ENCODE results near the gene TMEM86A. TPM values are rescaled to one million over a fixed set of nuclear protein-coding genes. Genes with fewer than 3 reads are reported as not detected.
A peak's percentile ranks its signal among the peaks of the same experiment; 100 is the strongest.

TMEM86A gene
- total RNA-seq, 1 donor from 2014 or later, result 5.4 TPM

DNA sequence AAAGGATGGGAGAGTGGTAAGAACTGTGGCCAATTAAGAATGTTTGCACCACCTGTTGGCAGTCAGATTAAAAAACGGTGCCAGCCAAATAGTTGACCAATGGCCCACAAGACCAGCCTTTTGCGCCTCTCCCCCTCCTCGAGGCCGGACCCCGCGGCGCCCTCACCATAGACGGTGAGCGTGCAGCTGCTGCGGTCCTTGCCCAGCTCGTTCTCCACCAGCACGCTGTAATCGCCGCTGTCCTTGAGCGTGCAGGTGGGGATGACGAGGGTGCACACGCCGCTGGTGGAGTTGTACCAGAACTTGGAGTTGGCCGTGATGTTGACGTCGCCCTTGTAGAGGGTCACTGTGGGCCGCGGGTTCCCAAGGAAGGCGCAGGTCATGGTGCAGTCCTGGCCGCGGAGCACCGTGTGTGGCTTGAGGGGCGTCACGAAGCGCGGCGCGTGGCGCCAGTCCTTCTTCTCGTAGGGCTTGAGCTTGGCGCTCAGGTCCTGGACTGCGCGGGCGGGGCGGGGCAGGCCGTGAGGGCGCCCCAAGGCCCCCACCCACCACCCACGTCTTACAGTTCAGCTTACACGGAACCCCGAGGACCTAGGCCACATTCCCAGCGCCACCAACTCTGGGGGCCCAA is 7.2 kb downstream of the TMEM86A start:
- intact Hi-C loops (cut with micrococcal nuclease), result no loop called here
- no peaks in the 10 kb centered on the region for H3K27me3 ChIP-seq (ENCODE audit: low read depth)
- peak overlapping the region; percentile 73 for H3K27ac ChIP-seq (replicated peaks)

GRCh38 chr11:18706330-18707243 is 8.0 kb downstream of the TMEM86A start:
- H3K27ac ChIP-seq (replicated peaks), result peak overlapping the region; percentile 73
- peak; percentile 57 for DNase-seq
- H3K9me3 ChIP-seq (replicated peaks), result no peaks in the 10 kb centered on the region
- no peaks in the 10 kb centered on the region for H3K27me3 ChIP-seq (ENCODE audit: low read depth)
- H3K4me1 ChIP-seq, result peaks cover 48% of the 10 kb centered on the region
- peak overlapping the region; percentile 74 for H3K4me3 ChIP-seq
- TF ChIP-seq, protein P1, sequence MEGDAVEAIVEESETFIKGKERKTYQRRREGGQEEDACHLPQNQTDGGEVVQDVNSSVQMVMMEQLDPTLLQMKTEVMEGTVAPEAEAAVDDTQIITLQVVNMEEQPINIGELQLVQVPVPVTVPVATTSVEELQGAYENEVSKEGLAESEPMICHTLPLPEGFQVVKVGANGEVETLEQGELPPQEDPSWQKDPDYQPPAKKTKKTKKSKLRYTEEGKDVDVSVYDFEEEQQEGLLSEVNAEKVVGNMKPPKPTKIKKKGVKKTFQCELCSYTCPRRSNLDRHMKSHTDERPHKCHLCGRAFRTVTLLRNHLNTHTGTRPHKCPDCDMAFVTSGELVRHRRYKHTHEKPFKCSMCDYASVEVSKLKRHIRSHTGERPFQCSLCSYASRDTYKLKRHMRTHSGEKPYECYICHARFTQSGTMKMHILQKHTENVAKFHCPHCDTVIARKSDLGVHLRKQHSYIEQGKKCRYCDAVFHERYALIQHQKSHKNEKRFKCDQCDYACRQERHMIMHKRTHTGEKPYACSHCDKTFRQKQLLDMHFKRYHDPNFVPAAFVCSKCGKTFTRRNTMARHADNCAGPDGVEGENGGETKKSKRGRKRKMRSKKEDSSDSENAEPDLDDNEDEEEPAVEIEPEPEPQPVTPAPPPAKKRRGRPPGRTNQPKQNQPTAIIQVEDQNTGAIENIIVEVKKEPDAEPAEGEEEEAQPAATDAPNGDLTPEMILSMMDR (IDR thresholded peaks at IDR 0.05; ENCODE audit: borderline replicate concordance), result no peak
- peaks cover 5% of the 10 kb centered on the region for H3K36me3 ChIP-seq
- intact Hi-C loops (cut with micrococcal nuclease), result no loop called here

More for the DNA sequence above, 7.2 kb downstream of the TMEM86A start:
- no peaks in the 10 kb centered on the region for H3K9me3 ChIP-seq (replicated peaks)
- H3K4me1 ChIP-seq, result peaks cover 57% of the 10 kb centered on the region
- TF ChIP-seq, protein P1 (IDR thresholded peaks at IDR 0.05; ENCODE audit: borderline replicate concordance), result no peak
- peaks cover 12% of the 10 kb centered on the region for H3K36me3 ChIP-seq
- peak; percentile 36 for DNase-seq
- H3K4me3 ChIP-seq, result peak overlapping the region; percentile 74

- Histone ChIP-seq H3K4me1 (peaks cover 35% of the 10 kb centered on the region), H3K27ac (replicated peaks) (no peak overlapping the region), H3K9me3 (replicated peaks) (no peaks in the 10 kb centered on the region), H3K36me3 (no peaks in the 10 kb centered on the region), H3K4me3 (no peak overlapping the region), H3K27me3 (ENCODE audit: low read depth) (no peaks in the 10 kb centered on the region)
- DNase-seq, result no peak
- TF ChIP-seq, protein P1 (IDR thresholded peaks at IDR 0.05; ENCODE audit: borderline replicate concordance), result no peak
- intact Hi-C loops (cut with micrococcal nuclease), result no loop called here
Measured at GRCh38 chr11:18707811-18708340, 9.3 kb downstream of the TMEM86A start.

DNA sequence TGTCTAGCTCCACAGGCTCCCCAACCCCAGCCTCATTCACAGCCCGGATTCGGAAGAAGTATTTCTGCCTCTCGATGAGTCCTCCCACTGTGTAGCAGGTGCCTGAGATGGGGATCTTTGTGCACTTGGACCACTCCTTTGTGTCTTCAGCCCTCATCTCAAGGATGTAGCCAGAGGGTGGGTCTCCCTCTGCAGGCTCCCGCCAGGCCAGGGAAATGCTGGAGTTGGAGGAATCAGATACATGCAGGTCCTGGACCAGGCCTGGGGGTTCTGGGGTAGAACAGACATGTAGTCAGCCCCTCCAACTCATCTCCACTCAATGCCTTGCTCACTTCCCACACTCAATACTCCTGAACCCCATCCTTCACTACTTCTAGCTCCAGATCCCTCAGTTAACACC is 10.8 kb downstream of the TMEM86A start:
- H3K27ac ChIP-seq (replicated peaks), result no peak overlapping the region
- TF ChIP-seq, protein P1 (IDR thresholded peaks at IDR 0.05; ENCODE audit: borderline replicate concordance), result no peak
- H3K4me1 ChIP-seq, result peaks cover 20% of the 10 kb centered on the region
- intact Hi-C loops (cut with micrococcal nuclease), result no loop called here
- H3K4me3 ChIP-seq, result no peak overlapping the region
- H3K36me3 ChIP-seq, result no peaks in the 10 kb centered on the region
- H3K27me3 ChIP-seq (ENCODE audit: low read depth), result no peaks in the 10 kb centered on the region
- DNase-seq, result no peak
- H3K9me3 ChIP-seq (replicated peaks), result no peaks in the 10 kb centered on the region

DNA sequence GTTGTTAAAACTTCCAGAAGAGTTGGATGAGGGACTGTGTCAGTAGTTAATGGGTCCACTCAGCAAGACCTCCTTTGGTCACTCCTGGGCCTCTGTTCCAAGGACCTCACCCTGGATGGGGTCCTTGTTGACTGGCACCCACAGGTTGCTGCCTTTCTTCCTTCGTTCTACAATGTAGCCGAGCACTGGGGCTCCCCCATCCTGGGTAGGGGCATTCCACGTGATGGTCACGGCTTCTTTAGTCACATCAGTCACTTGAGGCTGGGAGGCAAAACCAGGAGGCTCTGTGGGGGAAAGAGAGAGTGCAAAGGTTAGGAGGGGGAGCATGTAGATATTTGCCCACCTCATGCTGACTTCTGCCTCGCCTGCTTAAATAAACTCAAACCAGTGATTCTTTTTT is 12.0 kb downstream of the TMEM86A start:
- no peaks in the 10 kb centered on the region for H3K27me3 ChIP-seq (ENCODE audit: low read depth)
- intact Hi-C loops (cut with micrococcal nuclease), result no loop called here
- TF ChIP-seq, protein P1 (IDR thresholded peaks at IDR 0.05; ENCODE audit: borderline replicate concordance), result no peak

More for the DNA sequence above, 12.0 kb downstream of the TMEM86A start:
- peaks cover 9% of the 10 kb centered on the region for H3K4me1 ChIP-seq
- no peak overlapping the region for H3K4me3 ChIP-seq
- DNase-seq, result no peak
- no peaks in the 10 kb centered on the region for H3K36me3 ChIP-seq
- no peak overlapping the region for H3K27ac ChIP-seq (replicated peaks)
- no peaks in the 10 kb centered on the region for H3K9me3 ChIP-seq (replicated peaks)
